ENCODE measurements around the gene NFATC3. TPM values are rescaled to one million over a fixed set of nuclear protein-coding genes. Genes with fewer than 3 reads are reported as not detected.
A peak's percentile ranks its signal among the peaks of the same experiment; 100 is the strongest.

Gene NFATC3
- total and polyA plus RNA-seq, 2 donors (not counting 1 experiment from before 2014, with no cell fraction given) = 33.4 to 115 TPM

DNA sequence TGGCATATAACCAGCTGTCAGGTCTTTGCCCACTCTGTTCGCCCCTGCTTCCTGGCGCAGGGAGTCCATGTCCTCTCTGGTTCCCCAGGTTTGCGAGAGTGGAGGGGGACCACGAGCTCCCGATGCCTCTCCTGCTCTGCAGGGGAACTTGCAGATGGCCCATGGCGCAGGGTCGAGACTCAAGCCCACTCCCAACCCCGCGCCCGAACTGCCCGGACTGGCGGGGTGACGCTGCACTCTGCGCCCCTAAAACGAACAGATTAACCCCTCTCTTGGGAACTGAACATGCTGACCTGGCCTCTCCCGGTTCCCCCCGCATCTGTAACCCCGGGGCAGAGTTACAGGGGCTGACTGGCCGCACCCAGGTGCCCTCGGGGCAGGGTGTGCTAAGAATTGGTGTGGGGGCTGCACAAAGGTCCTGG, 159.3 kb downstream of the NFATC3 start:
- H3K4me3 ChIP-seq (ENCODE audit: control extremely low read depth in 1 of 5, extremely low read depth in 1 of 5, insufficient read depth in 1 of 5, low read depth in 2 of 5, low read length in 4 of 5) = peak overlapping the region; percentile 78 to 97 (median 96)
- DNase-seq = no peak
- H3K79me2 ChIP-seq (ENCODE audit: control insufficient read depth, insufficient read depth, low read length) = peaks cover 34% of the 10 kb centered on the region
- ChIA-PET CTCF (interaction anchor here (0.7 to 9.1 kb wide), 6 partner anchors 13 to 276 kb away, joined by 3 to 109 read pairs (median 6); partner anchors contain the start of gene SLC7A6), POLR2A (interaction anchor here (0.8 to 1.2 kb wide), 2 partner anchors 18 to 66 kb away, joined by 3 read pairs; partner anchors contain the start of genes PRMT7 and SLC7A6OS)
- peak overlapping the region; percentile 99 for H3K4me2 ChIP-seq (replicated peaks; ENCODE audit: low read depth, low read length, poor library complexity, severe bottlenecking)
- intact Hi-C loops (cut with micrococcal nuclease) = no loop called here
- peak overlapping the region; percentile 50 for H3K27ac Mint-ChIP-seq
- H3K27me3 ChIP-seq (replicated peaks in 1 of 4; ENCODE audit: control extremely low read depth in 1 of 4, control insufficient read depth in 3 of 4, insufficient read depth in 4 of 4, low read length in 3 of 4) = no peaks in the 10 kb centered on the region
- peaks cover 0 to 4% of the 10 kb centered on the region in 2 experiments for H3K36me3 ChIP-seq (replicated peaks in 1 of 2; ENCODE audit: control extremely low read depth in 1 of 2, control insufficient read depth in 1 of 2, extremely low read depth in 1 of 2, insufficient read depth in 2 of 2, low read length in 1 of 2)
- ATAC-seq (ENCODE audit: low read depth) = no peak
- H3K4me1 ChIP-seq (ENCODE audit: control insufficient read depth in 2 of 2, insufficient read depth in 2 of 2, low read length in 2 of 2) = peaks cover 30 to 40% of the 10 kb centered on the region in 2 donors
- H2AFZ ChIP-seq (ENCODE audit: insufficient read depth, low read depth, low read length, poor library complexity, severe bottlenecking) = peak overlapping the region; percentile 99
- H3K9me3 ChIP-seq (ENCODE audit: control extremely low read depth in 1 of 3, control insufficient read depth in 2 of 3, insufficient read depth in 1 of 3, low read length in 2 of 3) = no peaks in the 10 kb centered on the region
- peak overlapping the region; percentile 97 for H3K4me3 Mint-ChIP-seq
- peaks cover 9% of the 10 kb centered on the region for H4K20me1 ChIP-seq (ENCODE audit: control insufficient read depth, insufficient read depth, low read length, poor library complexity, severe bottlenecking)
- H3K9me3 Mint-ChIP-seq (ENCODE audit: insufficient read depth) = no peaks in the 10 kb centered on the region
- H3K27me3 Mint-ChIP-seq = no peaks in the 10 kb centered on the region
- WGBS (ENCODE audit: insufficient coverage) = 10% methylated on average over 17 of the region's 20 CpGs
- peak overlapping the region; percentile 94 for H3K9ac ChIP-seq (ENCODE audit: low read length)
- peaks cover 35% of the 10 kb centered on the region for H3K4me1 Mint-ChIP-seq
- TF ChIP-seq EZH2 (IDR thresholded peaks at IDR 0.05; ENCODE audit: borderline replicate concordance, insufficient read depth, low read depth, low read length, poor library complexity, severe bottlenecking) = no peak
- TF ChIP-seq, protein P1, sequence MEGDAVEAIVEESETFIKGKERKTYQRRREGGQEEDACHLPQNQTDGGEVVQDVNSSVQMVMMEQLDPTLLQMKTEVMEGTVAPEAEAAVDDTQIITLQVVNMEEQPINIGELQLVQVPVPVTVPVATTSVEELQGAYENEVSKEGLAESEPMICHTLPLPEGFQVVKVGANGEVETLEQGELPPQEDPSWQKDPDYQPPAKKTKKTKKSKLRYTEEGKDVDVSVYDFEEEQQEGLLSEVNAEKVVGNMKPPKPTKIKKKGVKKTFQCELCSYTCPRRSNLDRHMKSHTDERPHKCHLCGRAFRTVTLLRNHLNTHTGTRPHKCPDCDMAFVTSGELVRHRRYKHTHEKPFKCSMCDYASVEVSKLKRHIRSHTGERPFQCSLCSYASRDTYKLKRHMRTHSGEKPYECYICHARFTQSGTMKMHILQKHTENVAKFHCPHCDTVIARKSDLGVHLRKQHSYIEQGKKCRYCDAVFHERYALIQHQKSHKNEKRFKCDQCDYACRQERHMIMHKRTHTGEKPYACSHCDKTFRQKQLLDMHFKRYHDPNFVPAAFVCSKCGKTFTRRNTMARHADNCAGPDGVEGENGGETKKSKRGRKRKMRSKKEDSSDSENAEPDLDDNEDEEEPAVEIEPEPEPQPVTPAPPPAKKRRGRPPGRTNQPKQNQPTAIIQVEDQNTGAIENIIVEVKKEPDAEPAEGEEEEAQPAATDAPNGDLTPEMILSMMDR (IDR thresholded peaks at IDR 0.05) = no peak
- no peak overlapping the region for H3K27ac ChIP-seq (ENCODE audit: low read length in 2 of 2)

Measured in B cell (primary cell).